Thyroid gland (tissue), 4 donors: ENCODE measurements around the gene AXL. TPM values are rescaled to one million over a fixed set of nuclear protein-coding genes. Genes with fewer than 3 reads are reported as not detected.

Experiments
- DNase-seq, 2 donors: peaks; one replicate each; pipeline ENCODE4 v3.0.0-alpha.2; 2019
- H3K27ac ChIP-seq, 3 donors: fragments of 200-600 bp; sonication (generic); 1 replicate in 2 of 3; 2 replicates in 1 of 3; pipeline ENCODE4 v1.5.1; 2016 to 2019; ENCODE audit warnings: mild to moderate bottlenecking in 1 of 3, moderate library complexity in 1 of 3
- H3K27me3 ChIP-seq: fragments of 200-600 bp; sonication (generic); one replicate; pipeline ENCODE4 v1.5.1; 2019
- H3K36me3 ChIP-seq, 2 donors: fragments of 200-600 bp; sonication (generic); one replicate each; pipeline ENCODE4 v1.5.1; 2016 to 2019
- H3K4me1 ChIP-seq, 2 donors: fragments of 200-600 bp; sonication (generic); one replicate each; pipeline ENCODE4 v1.5.1; 2017 to 2019
- H3K4me3 ChIP-seq, 3 donors: fragments of 200-600 bp; sonication (generic); replicated peaks in 1 of 3; 1 replicate in 2 of 3; 2 replicates in 1 of 3; pipeline ENCODE4 v1.5.1; 2016; ENCODE audit warnings: mild to moderate bottlenecking in 1 of 3
- H3K9me3 ChIP-seq: fragments of 200-600 bp; sonication (generic); one replicate; pipeline ENCODE4 v1.5.1; 2017
- CTCF ChIP-seq, 6 experiments: fragments of 200-600 bp in 3 of 6; fragments of 450-650 bp in 3 of 6; sonication (generic) in 3 of 6; IDR thresholded peaks; one replicate each; pipeline ENCODE4 v1.5.1; 2016 to 2019; ENCODE audit warnings: antibody characterized with exemption in 6 of 6, mild to moderate bottlenecking in 2 of 6, inconsistent platforms in 1 of 6, moderate library complexity in 1 of 6
- POLR2A ChIP-seq, 2 donors: fragments of 450-650 bp; IDR thresholded peaks; one replicate each; pipeline ENCODE4 v1.6.1; 2017; ENCODE audit warnings: antibody characterized with exemption in 2 of 2, mild to moderate bottlenecking in 2 of 2, moderate library complexity in 1 of 2
- WGBS, 2 donors: methylation state at CpG; one replicate each; pipeline ENCODE4 v1.1.5; 2017; 5-methylcytosine and 5-hydroxymethylcytosine counted together
- intact Hi-C: fragments of 100-400 bp; cut with DNase I; formaldehyde crosslinking; loops from one replicate; pipeline ENCODE4 v1.15.1; 2023
- total RNA-seq, 4 donors: library from RNA; depleted of rRNA; stranded (reverse); fragments of >200 nt; gene quantifications; one replicate each; pipeline ENCODE4 v1.2.3, GENCODE V29; 2016

The AXL gene
- total RNA-seq, 4 donors from 2014 or later = 17.5 to 61.3 (median 35.4) TPM

GRCh38 chr19:41265395-41266153, 46.6 kb downstream of the AXL start:
- H3K27ac ChIP-seq = peak overlapping the region; percentile 98 to 99 (median 98)
- DNase-seq = peak; percentile 13 to 14
- peaks cover 27 to 33% of the 10 kb centered on the region in 2 donors for H3K36me3 ChIP-seq
- intact Hi-C loops = loop anchor here (5.0 kb wide), 1 partner anchor 42 kb away; no protein-coding TSS in a partner anchor
- no peak for TF ChIP-seq POLR2A (IDR thresholded peaks at IDR 0.05)
- TF ChIP-seq CTCF (IDR thresholded peaks at IDR 0.05) = no peak
- H3K4me3 ChIP-seq = peak overlapping the region in 2 of 3 donors; percentile 80 to 98
- WGBS, 2 donors = 8 to 9% methylated on average over 17 of the region's 17 CpGs
- H3K27me3 ChIP-seq = no peaks in the 10 kb centered on the region
- no peaks in the 10 kb centered on the region for H3K9me3 ChIP-seq
- H3K4me1 ChIP-seq = peaks cover 13 to 22% of the 10 kb centered on the region in 2 donors

GRCh38 chr19:41269055-41269454, 50.0 kb downstream of the AXL start:
- no peak for TF ChIP-seq POLR2A (IDR thresholded peaks at IDR 0.05)
- TF ChIP-seq CTCF (IDR thresholded peaks at IDR 0.05) = no peak
- Histone ChIP-seq H3K36me3 (peaks cover 62 to 68% of the 10 kb centered on the region in 2 donors), H3K4me3 (no peak overlapping the region), H3K4me1 (peaks cover 13 to 22% of the 10 kb centered on the region in 2 donors), H3K27me3 (no peaks in the 10 kb centered on the region), H3K27ac (no peak overlapping the region), H3K9me3 (no peaks in the 10 kb centered on the region)
- DNase-seq = no peak
- WGBS, 2 donors = 92% methylated on average over 2 of the region's 2 CpGs
- intact Hi-C loops = loop anchor here (5.0 kb wide), 1 partner anchor 38 kb away; no protein-coding TSS in a partner anchor

GRCh38 chr19:41269571-41269970, 50.5 kb downstream of the AXL start:
- Histone ChIP-seq H3K9me3 (no peaks in the 10 kb centered on the region), H3K36me3 (peaks cover 67 to 71% of the 10 kb centered on the region in 2 donors), H3K27ac (no peak overlapping the region), H3K4me1 (peaks cover 13 to 22% of the 10 kb centered on the region in 2 donors), H3K4me3 (no peak overlapping the region), H3K27me3 (no peaks in the 10 kb centered on the region)
- TF ChIP-seq POLR2A (IDR thresholded peaks at IDR 0.05) (no peak), CTCF (IDR thresholded peaks at IDR 0.05) (no peak)
- intact Hi-C loops = loop anchor here (5.0 kb wide), 1 partner anchor 38 kb away; no protein-coding TSS in a partner anchor
- DNase-seq = no peak
- WGBS, 2 donors = 92 to 93% methylated on average over 5 of the region's 5 CpGs

GRCh38 chr19:41273076-41273475, 54.1 kb downstream of the AXL start:
- no peaks in the 10 kb centered on the region for H3K27me3 ChIP-seq
- H3K27ac ChIP-seq = no peak overlapping the region
- WGBS, 2 donors = 90 to 94% methylated on average over 6 of the region's 6 CpGs
- peaks cover 99% of the 10 kb centered on the region in 2 donors for H3K36me3 ChIP-seq
- no peaks in the 10 kb centered on the region for H3K4me1 ChIP-seq
- TF ChIP-seq POLR2A (IDR thresholded peaks at IDR 0.05) (no peak), CTCF (IDR thresholded peaks at IDR 0.05) (no peak)
- no peak overlapping the region for H3K4me3 ChIP-seq
- intact Hi-C loops = no loop called here
- H3K9me3 ChIP-seq = no peaks in the 10 kb centered on the region
- no peak for DNase-seq

GRCh38 chr19:41274802-41275201, 55.8 kb downstream of the AXL start:
- H3K4me1 ChIP-seq = no peaks in the 10 kb centered on the region
- H3K9me3 ChIP-seq = no peaks in the 10 kb centered on the region
- intact Hi-C loops = no loop called here
- no peaks in the 10 kb centered on the region for H3K27me3 ChIP-seq
- H3K27ac ChIP-seq = no peak overlapping the region
- peaks cover 97 to 99% of the 10 kb centered on the region in 2 donors for H3K36me3 ChIP-seq
- WGBS, 2 donors = 94 to 95% methylated on average over 5 of the region's 5 CpGs
- no peak overlapping the region for H3K4me3 ChIP-seq
- TF ChIP-seq CTCF (IDR thresholded peaks at IDR 0.05) (no peak), POLR2A (IDR thresholded peaks at IDR 0.05) (no peak)
- no peak for DNase-seq
